Upper lobe of left lung (tissue), 6 donors: ENCODE measurements around the gene DIO3. TPM values are rescaled to one million over a fixed set of nuclear protein-coding genes. Genes with fewer than 3 reads are reported as not detected.

Experiments
- ATAC-seq, 2 donors: fragments of 200-7000 bp; cut with Tn5 transposase; one replicate each; pipeline ENCODE4 v1.9.1; 2022; ENCODE audit warnings: mild to moderate bottlenecking in 2 of 2, moderate library complexity in 2 of 2; ENCODE audit not compliant: low FRiP score in 2 of 2
- DNase-seq, 2 donors: peaks; one replicate each; pipeline ENCODE4 v3.0.0-alpha.2; 2019 to 2020
- H3K27ac ChIP-seq, 4 donors: fragments of 200-600 bp; sonication (generic); one replicate each; pipeline ENCODE4 v1.5.1; 2016 to 2019
- H3K27me3 ChIP-seq, 4 donors: fragments of 200-600 bp; sonication (generic); one replicate each; pipeline ENCODE4 v1.5.1; 2017 to 2019
- H3K36me3 ChIP-seq, 4 donors: fragments of 200-600 bp; sonication (generic); one replicate each; pipeline ENCODE4 v1.5.1; 2016 to 2019
- H3K4me1 ChIP-seq, 4 donors: fragments of 200-600 bp; sonication (generic); one replicate each; pipeline ENCODE4 v1.5.1; 2018 to 2019
- H3K4me3 ChIP-seq, 4 donors: fragments of 200-600 bp; sonication (generic); one replicate each; pipeline ENCODE4 v1.5.1; 2017 to 2019; ENCODE audit warnings: mild to moderate bottlenecking in 2 of 4, moderate library complexity in 1 of 4
- H3K9me3 ChIP-seq, 4 donors: fragments of 200-600 bp; sonication (generic); one replicate each; pipeline ENCODE4 v1.5.1; 2018 to 2019
- CTCF ChIP-seq, 6 experiments: fragments of 450-650 bp in 4 of 6; fragments of 200-600 bp in 2 of 6; sonication (generic) in 2 of 6; IDR thresholded peaks; one replicate each; pipeline ENCODE4 v1.5.1; 2016 to 2019; ENCODE audit warnings: antibody characterized with exemption in 6 of 6
- EP300 ChIP-seq, 4 donors: sonication (generic); formaldehyde crosslinking; IDR thresholded peaks; one replicate each; pipeline ENCODE4 v1.5.1; 2017; ENCODE audit warnings: antibody characterized with exemption in 4 of 4, control low read depth in 2 of 4
- POLR2A ChIP-seq, 4 donors: fragments of 450-650 bp; IDR thresholded peaks; one replicate each; pipeline ENCODE4 v1.5.1; 2016 to 2017; ENCODE audit warnings: antibody characterized with exemption in 4 of 4, mild to moderate bottlenecking in 2 of 4
- POLR2AphosphoS5 ChIP-seq, 2 donors: sonication (generic); formaldehyde crosslinking; IDR thresholded peaks; one replicate each; pipeline ENCODE4 v1.5.1; 2017; ENCODE audit warnings: antibody characterized with exemption in 2 of 2
- WGBS, 2 donors: methylation state at CpG; one replicate each; pipeline ENCODE4 v1.1.5; 2017 to 2018; 5-methylcytosine and 5-hydroxymethylcytosine counted together
- total RNA-seq, 6 donors: library from RNA; depleted of rRNA in 4 of 6; stranded (reverse); fragments of >200 nt in 4 of 6; gene quantifications; one replicate each; pipeline versions ENCODE4 v1.1.0 to v1.2.1, GENCODE V29; 2016 to 2021
- donor health status: DM: no; HTN: no; CAD: no; lungs with moderate emphysema.
- donor health status: DM: no; HTN: yes; CAD: no; lungs with severe emphysema.

Gene DIO3
- total RNA-seq, 6 donors from 2014 or later, result 0.30 to 3.6 (median 1.9) TPM

- DNase-seq, result no peak
- H3K4me1 ChIP-seq, result peaks cover 7 to 12% (median 8%) of the 10 kb centered on the region in 4 donors
- WGBS, 2 donors, result 93 to 96% methylated on average over 11 to 13 of the region's 13 CpGs
- no peak for ATAC-seq
- no peaks in the 10 kb centered on the region for H3K9me3 ChIP-seq
- H3K36me3 ChIP-seq, result no peaks in the 10 kb centered on the region
- TF ChIP-seq CTCF (IDR thresholded peaks at IDR 0.05), result no peak
- TF ChIP-seq EP300 (IDR thresholded peaks at IDR 0.05), result no peak
- no peak for TF ChIP-seq POLR2AphosphoS5 (IDR thresholded peaks at IDR 0.05)
- TF ChIP-seq POLR2A (IDR thresholded peaks at IDR 0.05), result no peak
- H3K27me3 ChIP-seq, result no peaks in the 10 kb centered on the region
- H3K27ac ChIP-seq, result no peak overlapping the region
- H3K4me3 ChIP-seq, result no peak overlapping the region
Measured at GRCh38 chr14:101599234-101599885, 38.1 kb downstream of the DIO3 start.

GRCh38 chr14:101600336-101600890 lies 39.1 kb downstream of the DIO3 start:
- H3K4me1 ChIP-seq, result peaks cover 7 to 12% (median 8%) of the 10 kb centered on the region in 4 donors
- H3K27ac ChIP-seq, result no peak overlapping the region
- TF ChIP-seq POLR2AphosphoS5 (IDR thresholded peaks at IDR 0.05), result no peak
- TF ChIP-seq POLR2A (IDR thresholded peaks at IDR 0.05), result no peak
- no peak for TF ChIP-seq EP300 (IDR thresholded peaks at IDR 0.05)
- no peak for TF ChIP-seq CTCF (IDR thresholded peaks at IDR 0.05)
- no peaks in the 10 kb centered on the region for H3K27me3 ChIP-seq
- WGBS, 2 donors, result 71 to 81% methylated on average over 4 to 6 of the region's 7 CpGs
- no peaks in the 10 kb centered on the region for H3K9me3 ChIP-seq
- H3K4me3 ChIP-seq, result no peak overlapping the region
- DNase-seq, result no peak
- no peaks in the 10 kb centered on the region for H3K36me3 ChIP-seq
- no peak for ATAC-seq

- peaks cover 7 to 9% (median 8%) of the 10 kb centered on the region in 4 donors for H3K4me1 ChIP-seq
- no peak overlapping the region for H3K4me3 ChIP-seq
- no peak for ATAC-seq
- no peak for DNase-seq
- TF ChIP-seq POLR2A (IDR thresholded peaks at IDR 0.05), result no peak
- TF ChIP-seq CTCF (IDR thresholded peaks at IDR 0.05), result no peak
- no peak for TF ChIP-seq POLR2AphosphoS5 (IDR thresholded peaks at IDR 0.05)
- TF ChIP-seq EP300 (IDR thresholded peaks at IDR 0.05), result no peak
- H3K9me3 ChIP-seq, result no peaks in the 10 kb centered on the region
- H3K27ac ChIP-seq, result no peak overlapping the region
- WGBS, 2 donors, result 93 to 100% methylated on average over 2 to 12 of the region's 12 CpGs
- H3K36me3 ChIP-seq, result no peaks in the 10 kb centered on the region
- no peaks in the 10 kb centered on the region for H3K27me3 ChIP-seq
Measured at GRCh38 chr14:101600891-101601605, 39.8 kb downstream of the DIO3 start.

GRCh38 chr14:101601606-101602465 lies 40.5 kb downstream of the DIO3 start:
- DNase-seq (peak in 1 of 2 donors; percentile 15), ATAC-seq (peak in 1 of 2 donors; percentile 8)
- no peaks in the 10 kb centered on the region for H3K36me3 ChIP-seq
- no peaks in the 10 kb centered on the region for H3K9me3 ChIP-seq
- H3K4me3 ChIP-seq, result no peak overlapping the region
- 90 to 94% methylated on average over 20 to 28 of the region's 35 CpGs for WGBS, 2 donors
- TF ChIP-seq POLR2A (IDR thresholded peaks at IDR 0.05) (no peak), POLR2AphosphoS5 (IDR thresholded peaks at IDR 0.05) (no peak), EP300 (IDR thresholded peaks at IDR 0.05) (no peak), CTCF (IDR thresholded peaks at IDR 0.05) (no peak)
- no peak overlapping the region for H3K27ac ChIP-seq
- peaks cover 0 to 3% (median 2%) of the 10 kb centered on the region in 4 donors for H3K4me1 ChIP-seq
- H3K27me3 ChIP-seq, result no peaks in the 10 kb centered on the region
